OCI-LY3 (cell line): ENCODE data around the gene STK32A.

Experiments used
- H2AFZ ChIP-seq: fragments of 200-600, 300-600 bp; shearing (Covaris generic); 2 replicates; pipeline ENCODE4 v1.6.0; 2014; ENCODE audit warnings: antibody characterized with exemption, low read depth, low read length
- H3K27ac ChIP-seq: fragments of 200-600, 300-600 bp; sonication (generic); 2 replicates; pipeline ENCODE4 v1.5.1; 2014; ENCODE audit warnings: mild to moderate bottlenecking, low read length, moderate library complexity, mixed read lengths
- H3K27me3 ChIP-seq: fragments of 200-600, 300-600 bp; sonication (generic); 2 replicates; pipeline ENCODE4 v1.6.1; 2014; ENCODE audit warnings: low read depth, low read length, mixed read lengths
- H3K36me3 ChIP-seq: fragments of 200-600, 300-600 bp; sonication (generic); replicated peaks from 2 replicates; pipeline ENCODE3; 2014; ENCODE audit warnings: low read depth, low read length, mixed read lengths
- H3K4me1 ChIP-seq: fragments of 300-600, 200-600 bp; sonication (generic); 2 replicates; pipeline ENCODE4 v1.6.1; 2014; ENCODE audit warnings: low read length, mixed read lengths
- H3K4me2 ChIP-seq: fragments of 200-600, 300-600 bp; sonication (generic); 2 replicates; pipeline ENCODE4 v1.6.1; 2014; ENCODE audit warnings: low read length, mixed read lengths
- H3K4me3 ChIP-seq: fragments of 300-600, 200-600 bp; sonication (generic); 2 replicates; pipeline ENCODE4 v1.5.1; 2014; ENCODE audit warnings: antibody characterized with exemption, mild to moderate bottlenecking, low read length, moderate library complexity
- H3K79me2 ChIP-seq: fragments of 300-600, 200-600 bp; shearing (Covaris generic); 2 replicates; pipeline ENCODE4 v1.6.1; 2014; ENCODE audit warnings: mild to moderate bottlenecking, low read length, mixed read lengths
- H3K9ac ChIP-seq: fragments of 300-600, 200-600 bp; shearing (Covaris generic); 2 replicates; pipeline ENCODE4 v1.6.0; 2014; ENCODE audit warnings: mild to moderate bottlenecking, low read length, moderate library complexity
- H3K9me3 ChIP-seq: fragments of 200-600, 300-600 bp; shearing (Covaris generic); 2 replicates; pipeline ENCODE4 v1.6.1; 2014; ENCODE audit warnings: low read length, mixed read lengths; ENCODE audit not compliant: insufficient read depth
- H4K20me1 ChIP-seq: fragments of 200-600, 300-600 bp; sonication (generic); 2 replicates; pipeline ENCODE4 v1.6.1; 2016; ENCODE audit warnings: low read length, mixed read lengths; ENCODE audit not compliant: insufficient read depth
- EZH2phosphoT487 ChIP-seq: fragments of 200-600 bp; shearing (Covaris generic); IDR thresholded peaks from 2 replicates; pipeline ENCODE4 v1.6.1; 2018; ENCODE audit warnings: antibody characterized with exemption, mixed run types, low read depth
- TF ChIP-seq, protein P1 (sequence below): fragments of 200-600, 300-600 bp; sonication (generic); IDR thresholded peaks from 2 replicates; pipeline ENCODE4 v1.5.1; 2014; ENCODE audit warnings: antibody characterized with exemption, low read length, low read depth

The STK32A gene

DNA sequence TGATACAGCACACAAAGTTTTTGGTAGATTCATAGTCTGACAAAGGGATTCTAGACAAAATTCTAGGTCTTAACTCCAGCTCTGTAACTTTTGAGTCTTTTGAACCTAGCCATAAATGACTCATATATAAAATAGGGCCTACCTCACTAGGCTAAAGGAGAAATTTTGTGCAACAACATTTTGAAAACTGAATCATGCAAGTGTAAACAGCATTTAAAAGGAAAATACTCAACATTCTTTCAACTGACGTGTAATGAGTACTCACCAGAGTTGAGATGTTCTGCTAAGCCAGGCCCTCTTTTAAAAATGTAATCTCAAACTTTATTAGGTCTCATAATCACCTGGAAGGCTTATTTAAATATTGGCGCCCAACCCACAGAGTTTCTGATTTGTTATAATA is 113.2 kb downstream of the STK32A start:
- no peaks in the 10 kb centered on the region for H3K27me3 ChIP-seq
- no peak overlapping the region for H3K4me2 ChIP-seq
- no peak overlapping the region for H2AFZ ChIP-seq
- no peaks in the 10 kb centered on the region for H3K79me2 ChIP-seq
- H3K9ac ChIP-seq = no peak overlapping the region
- no peak overlapping the region for H3K4me3 ChIP-seq
- H3K4me1 ChIP-seq = no peaks in the 10 kb centered on the region
- TF ChIP-seq, protein P1, sequence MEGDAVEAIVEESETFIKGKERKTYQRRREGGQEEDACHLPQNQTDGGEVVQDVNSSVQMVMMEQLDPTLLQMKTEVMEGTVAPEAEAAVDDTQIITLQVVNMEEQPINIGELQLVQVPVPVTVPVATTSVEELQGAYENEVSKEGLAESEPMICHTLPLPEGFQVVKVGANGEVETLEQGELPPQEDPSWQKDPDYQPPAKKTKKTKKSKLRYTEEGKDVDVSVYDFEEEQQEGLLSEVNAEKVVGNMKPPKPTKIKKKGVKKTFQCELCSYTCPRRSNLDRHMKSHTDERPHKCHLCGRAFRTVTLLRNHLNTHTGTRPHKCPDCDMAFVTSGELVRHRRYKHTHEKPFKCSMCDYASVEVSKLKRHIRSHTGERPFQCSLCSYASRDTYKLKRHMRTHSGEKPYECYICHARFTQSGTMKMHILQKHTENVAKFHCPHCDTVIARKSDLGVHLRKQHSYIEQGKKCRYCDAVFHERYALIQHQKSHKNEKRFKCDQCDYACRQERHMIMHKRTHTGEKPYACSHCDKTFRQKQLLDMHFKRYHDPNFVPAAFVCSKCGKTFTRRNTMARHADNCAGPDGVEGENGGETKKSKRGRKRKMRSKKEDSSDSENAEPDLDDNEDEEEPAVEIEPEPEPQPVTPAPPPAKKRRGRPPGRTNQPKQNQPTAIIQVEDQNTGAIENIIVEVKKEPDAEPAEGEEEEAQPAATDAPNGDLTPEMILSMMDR = no peak
- TF ChIP-seq EZH2phosphoT487 = no peak
- H3K36me3 ChIP-seq = no peaks in the 10 kb centered on the region
- H3K27ac ChIP-seq = no peak overlapping the region
- no peaks in the 10 kb centered on the region for H3K9me3 ChIP-seq
- no peaks in the 10 kb centered on the region for H4K20me1 ChIP-seq

GRCh38 chr5:147348451-147348850 is 113.6 kb downstream of the STK32A start:
- H3K9me3 ChIP-seq = no peaks in the 10 kb centered on the region
- H3K27me3 ChIP-seq = no peaks in the 10 kb centered on the region
- TF ChIP-seq, protein P1 = no peak
- TF ChIP-seq EZH2phosphoT487 = no peak
- no peaks in the 10 kb centered on the region for H3K79me2 ChIP-seq
- no peaks in the 10 kb centered on the region for H3K36me3 ChIP-seq
- no peaks in the 10 kb centered on the region for H3K4me1 ChIP-seq
- H3K4me2 ChIP-seq = no peak overlapping the region
- no peak overlapping the region for H2AFZ ChIP-seq
- no peaks in the 10 kb centered on the region for H4K20me1 ChIP-seq
- H3K9ac ChIP-seq = no peak overlapping the region
- H3K4me3 ChIP-seq = no peak overlapping the region
- H3K27ac ChIP-seq = no peak overlapping the region

DNA sequence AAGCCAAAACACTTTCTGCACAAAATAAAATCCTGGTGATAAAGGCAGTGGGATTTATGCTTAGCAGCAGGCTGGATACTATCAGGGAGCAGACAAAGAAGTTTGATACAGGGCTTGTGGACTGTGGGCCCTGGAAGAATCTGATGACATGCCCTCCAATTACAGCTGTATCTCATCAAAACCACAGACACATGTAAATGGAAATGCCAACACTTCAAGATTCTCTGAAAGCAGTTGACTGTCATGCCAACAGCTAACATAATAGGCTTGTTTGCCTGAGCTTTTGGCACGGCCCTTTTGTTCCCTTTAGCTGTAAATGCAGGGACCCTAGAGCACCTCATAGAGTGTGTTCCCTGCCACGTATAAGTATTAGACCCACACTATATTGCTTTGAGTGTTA is 114.4 kb downstream of the STK32A start:
- no peak for TF ChIP-seq EZH2phosphoT487
- TF ChIP-seq, protein P1 = no peak
- Histone ChIP-seq H3K27me3 (no peaks in the 10 kb centered on the region), H3K4me3 (no peak overlapping the region), H3K4me2 (no peak overlapping the region), H3K36me3 (no peaks in the 10 kb centered on the region), H3K9ac (no peak overlapping the region), H3K9me3 (no peaks in the 10 kb centered on the region), H3K79me2 (no peaks in the 10 kb centered on the region), H4K20me1 (no peaks in the 10 kb centered on the region), H3K27ac (no peak overlapping the region), H2AFZ (no peak overlapping the region), H3K4me1 (no peaks in the 10 kb centered on the region)

GRCh38 chr5:147359101-147359500 is 124.3 kb downstream of the STK32A start:
- no peaks in the 10 kb centered on the region for H3K9me3 ChIP-seq
- H3K4me3 ChIP-seq = no peak overlapping the region
- H3K4me1 ChIP-seq = no peaks in the 10 kb centered on the region
- TF ChIP-seq, protein P1 = no peak
- no peak for TF ChIP-seq EZH2phosphoT487
- no peaks in the 10 kb centered on the region for H3K36me3 ChIP-seq
- H3K79me2 ChIP-seq = no peaks in the 10 kb centered on the region
- H3K9ac ChIP-seq = no peak overlapping the region
- no peak overlapping the region for H3K27ac ChIP-seq
- H3K27me3 ChIP-seq = no peaks in the 10 kb centered on the region
- no peak overlapping the region for H3K4me2 ChIP-seq
- H2AFZ ChIP-seq = no peak overlapping the region
- no peaks in the 10 kb centered on the region for H4K20me1 ChIP-seq
